Upper lobe of left lung (tissue), 4 donors: ENCODE results near the gene ZC3H8.

ENCODE experiments used
- POLR2A ChIP-seq, 4 donors: fragments of 450-650 bp; IDR thresholded peaks; one replicate each; pipeline ENCODE4 v1.5.1; 2016 to 2017; ENCODE audit warnings: antibody characterized with exemption in 4 of 4, mild to moderate bottlenecking in 2 of 4
- TF ChIP-seq, protein P1 (sequence below), 6 experiments: fragments of 450-650 bp in 4 of 6; fragments of 200-600 bp in 2 of 6; sonication (generic) in 2 of 6; IDR thresholded peaks; one replicate each; pipeline ENCODE4 v1.5.1; 2016 to 2019; ENCODE audit warnings: antibody characterized with exemption in 6 of 6

DNA sequence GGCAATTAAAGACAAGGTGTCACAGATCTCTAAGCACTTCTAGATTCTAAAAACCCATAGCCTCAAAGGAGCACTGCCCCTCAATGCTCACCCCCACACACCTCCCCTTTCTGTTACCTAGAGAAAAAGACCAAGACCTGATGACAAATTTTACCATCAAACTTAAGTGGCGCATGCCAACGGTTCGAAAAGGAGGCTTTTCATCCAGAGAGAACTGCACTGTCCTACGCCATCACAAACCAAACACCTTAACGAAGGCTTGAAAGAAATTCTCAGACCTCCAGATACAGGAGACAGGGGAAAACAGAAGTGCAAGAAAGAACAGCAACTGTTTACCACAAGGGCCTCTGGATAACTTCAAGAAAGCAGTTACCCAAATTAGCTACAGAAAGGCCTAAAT lies 18.5 kb upstream of the ZC3H8 start:
- TF ChIP-seq, protein P1, sequence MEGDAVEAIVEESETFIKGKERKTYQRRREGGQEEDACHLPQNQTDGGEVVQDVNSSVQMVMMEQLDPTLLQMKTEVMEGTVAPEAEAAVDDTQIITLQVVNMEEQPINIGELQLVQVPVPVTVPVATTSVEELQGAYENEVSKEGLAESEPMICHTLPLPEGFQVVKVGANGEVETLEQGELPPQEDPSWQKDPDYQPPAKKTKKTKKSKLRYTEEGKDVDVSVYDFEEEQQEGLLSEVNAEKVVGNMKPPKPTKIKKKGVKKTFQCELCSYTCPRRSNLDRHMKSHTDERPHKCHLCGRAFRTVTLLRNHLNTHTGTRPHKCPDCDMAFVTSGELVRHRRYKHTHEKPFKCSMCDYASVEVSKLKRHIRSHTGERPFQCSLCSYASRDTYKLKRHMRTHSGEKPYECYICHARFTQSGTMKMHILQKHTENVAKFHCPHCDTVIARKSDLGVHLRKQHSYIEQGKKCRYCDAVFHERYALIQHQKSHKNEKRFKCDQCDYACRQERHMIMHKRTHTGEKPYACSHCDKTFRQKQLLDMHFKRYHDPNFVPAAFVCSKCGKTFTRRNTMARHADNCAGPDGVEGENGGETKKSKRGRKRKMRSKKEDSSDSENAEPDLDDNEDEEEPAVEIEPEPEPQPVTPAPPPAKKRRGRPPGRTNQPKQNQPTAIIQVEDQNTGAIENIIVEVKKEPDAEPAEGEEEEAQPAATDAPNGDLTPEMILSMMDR (IDR thresholded peaks at IDR 0.05), result no peak
- no peak for TF ChIP-seq POLR2A (IDR thresholded peaks at IDR 0.05)
